Activated CD4-positive, alpha-beta T cell treated with anti-CD3 and anti-CD28 coated beads for 24 hours (primary cell): ENCODE data around the gene CD2.
"Not testable (repeated sequence)": the region's sequence is repeated elsewhere in the genome, so short reads cannot be mapped to it uniquely, and the experiment has no call there.

Experiments
- DNase-seq, 2 donors: peaks; one replicate each; pipeline ENCODE4 v3.0.0-alpha.2; 2020; ENCODE audit warnings: low read depth in 2 of 2

The CD2 gene

GRCh38 chr1:116731439-116731838 is 22.8 kb upstream of the CD2 start:
- DNase-seq: no peak

GRCh38 chr1:116732726-116733125 is 21.5 kb upstream of the CD2 start:
- DNase-seq: no peak

- no peak for DNase-seq
Measured at GRCh38 chr1:116733476-116734365, 20.5 kb upstream of the CD2 start.

DNA sequence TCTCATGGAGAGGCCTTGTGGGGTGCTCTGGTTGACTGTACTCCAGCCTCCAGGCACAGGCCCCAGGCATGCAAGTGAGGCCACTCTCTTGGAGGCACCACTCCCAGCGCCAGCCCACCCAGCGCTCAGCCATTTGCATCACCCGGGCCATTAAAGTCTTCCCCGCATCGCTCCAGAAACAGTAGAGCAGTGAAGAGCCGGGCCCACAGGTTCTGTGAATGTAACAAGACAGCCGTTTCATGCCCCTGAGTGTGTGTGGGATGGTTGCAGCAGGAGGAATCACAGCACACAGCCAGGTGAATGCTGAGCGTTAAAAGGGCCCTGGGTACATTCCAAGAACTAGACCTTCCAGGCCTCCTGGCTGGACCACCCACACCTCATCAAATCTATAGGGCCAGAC is 19.0 kb upstream of the CD2 start:
- no peak for DNase-seq

GRCh38 chr1:116737020-116737854 is 17.0 kb upstream of the CD2 start:
- peak in 1 of 2 donors; percentile 59 for DNase-seq

DNA sequence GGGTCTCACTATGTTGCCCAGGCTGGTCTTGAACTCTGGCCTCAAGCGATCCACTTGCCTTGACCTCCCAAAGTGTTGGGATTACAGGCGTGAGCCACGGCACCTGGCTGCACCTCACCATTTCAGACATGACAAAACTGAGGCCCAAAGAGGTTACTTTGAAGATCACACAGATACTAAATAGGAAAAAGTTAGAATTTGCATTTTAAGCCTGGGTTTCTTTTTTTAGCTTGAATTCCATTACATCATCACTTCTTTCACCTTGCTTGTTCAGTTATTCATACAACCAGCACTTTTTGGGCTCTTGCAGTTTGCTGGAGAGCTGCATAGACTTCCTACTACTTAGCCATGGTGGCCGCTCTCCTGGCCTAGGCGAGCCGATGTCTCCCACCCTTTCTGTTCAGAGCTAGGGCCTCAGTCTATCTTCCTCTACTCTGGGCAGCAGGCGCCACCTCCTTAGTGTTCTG is 16.3 kb upstream of the CD2 start:
- peak in 1 of 2 donors; percentile 39 for DNase-seq

GRCh38 chr1:116738673-116739370 is 15.4 kb upstream of the CD2 start:
- peak in 1 of 2 donors; percentile 55 for DNase-seq

DNA sequence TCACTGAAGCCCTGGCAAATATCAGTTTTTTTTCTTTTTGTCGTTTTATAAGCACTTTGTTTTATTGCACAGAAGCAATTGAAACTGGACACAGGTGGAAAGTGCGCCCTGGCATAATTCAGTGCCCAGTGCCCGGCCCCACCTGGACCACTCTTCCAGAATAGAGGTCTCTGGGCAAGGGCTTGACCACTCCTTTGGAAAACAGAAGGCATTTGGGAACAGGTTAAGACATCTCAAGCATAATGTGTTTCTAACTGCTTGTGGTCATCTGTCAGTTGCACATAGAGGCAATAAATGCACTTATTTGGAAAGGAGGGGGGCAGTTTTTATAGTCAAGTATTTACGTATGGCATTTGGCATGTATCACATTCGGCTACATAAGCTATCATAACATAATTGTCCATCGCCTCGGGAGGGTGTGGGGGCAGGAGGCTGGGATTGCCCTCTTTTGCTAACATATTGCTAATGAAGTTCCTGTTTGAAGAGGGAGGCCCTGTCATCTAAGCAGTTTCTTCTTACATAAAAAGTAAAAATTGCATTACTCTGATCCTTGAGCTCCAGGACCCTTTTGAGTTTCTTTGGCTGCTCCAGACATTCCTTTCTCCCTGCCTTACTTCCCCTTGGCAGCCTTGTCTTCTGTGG is 14.7 kb upstream of the CD2 start:
- DNase-seq: no peak

GRCh38 chr1:116740296-116740695 is 13.9 kb upstream of the CD2 start:
- DNase-seq: no peak

GRCh38 chr1:116740746-116741145 is 13.5 kb upstream of the CD2 start:
- DNase-seq: no peak

GRCh38 chr1:116741836-116742565 is 12.2 kb upstream of the CD2 start:
- DNase-seq: no peak

GRCh38 chr1:116743535-116743934 is 10.7 kb upstream of the CD2 start:
- DNase-seq: no peak

- DNase-seq: no peak
Measured at GRCh38 chr1:116748272-116748671, 6.0 kb upstream of the CD2 start.

DNA sequence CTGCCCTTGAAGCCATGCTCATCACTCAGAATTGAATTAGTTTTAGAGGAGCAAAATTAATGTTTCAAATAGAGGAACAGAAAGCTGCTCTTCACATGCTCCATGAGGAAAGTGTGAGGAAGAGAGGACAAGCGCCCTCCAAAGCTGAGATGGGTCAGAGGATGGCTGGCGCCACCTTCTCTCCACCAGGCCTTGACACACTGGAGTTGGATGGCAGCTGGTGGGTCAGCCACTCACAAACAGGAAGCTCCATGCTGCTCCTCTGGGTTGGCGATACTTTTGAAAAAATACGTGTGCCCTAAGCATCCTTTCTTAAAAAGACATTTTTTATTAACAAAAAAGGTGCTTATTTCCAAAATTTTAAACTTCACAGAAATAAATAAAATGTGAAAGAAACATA is 3.1 kb upstream of the CD2 start:
- no peak for DNase-seq

- no peak for DNase-seq
Measured at GRCh38 chr1:116751621-116752020, 2.6 kb upstream of the CD2 start.

- no peak for DNase-seq
Measured at GRCh38 chr1:116753312-116753711, 918 bp upstream of the CD2 start.

DNA sequence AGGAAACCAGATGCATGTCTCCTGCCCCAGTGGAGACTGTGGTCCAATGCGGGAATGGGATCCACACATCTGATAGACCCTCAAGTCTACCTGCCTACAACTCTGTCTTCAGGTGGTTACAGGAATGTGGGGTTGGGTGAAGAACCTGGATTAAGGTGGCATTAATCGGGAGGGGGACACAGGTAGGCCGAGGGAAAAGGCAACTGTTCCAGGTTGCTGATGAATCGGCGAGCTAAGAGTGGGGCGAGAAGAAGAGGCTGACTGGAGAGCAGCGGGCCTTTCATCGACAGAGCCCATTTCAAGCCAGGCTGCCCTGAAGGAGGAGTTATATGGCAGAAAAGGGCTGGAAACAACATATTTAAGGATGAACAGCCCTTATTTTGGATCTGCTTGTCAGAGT is 836 bp downstream of the CD2 start:
- DNase-seq: no peak

DNA sequence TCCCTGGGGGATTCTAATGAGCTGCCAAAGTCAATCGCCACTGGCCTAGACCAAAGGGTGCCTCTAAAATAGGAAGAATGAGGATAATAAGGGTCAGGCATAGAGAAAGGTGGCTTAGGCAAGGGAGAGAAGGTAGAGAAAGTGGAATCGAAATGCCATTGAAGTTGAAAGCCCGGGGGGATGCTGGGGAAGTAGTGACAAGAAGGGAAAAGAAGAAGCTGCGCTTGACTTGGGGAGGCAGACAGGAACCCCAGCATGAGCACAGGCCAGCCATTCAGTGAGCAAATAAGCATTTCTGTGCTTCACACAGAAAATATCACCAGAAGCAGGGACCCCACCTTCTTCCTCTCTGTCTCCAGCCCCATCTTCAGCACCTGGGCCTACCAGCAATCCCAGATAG is 1.5 kb downstream of the CD2 start:
- no peak for DNase-seq

GRCh38 chr1:116756092-116756491 is 1.9 kb downstream of the CD2 start:
- DNase-seq: not testable (repeated sequence)

- not testable (repeated sequence) for DNase-seq
Measured at GRCh38 chr1:116758456-116758815, 4.2 kb downstream of the CD2 start.

GRCh38 chr1:116759636-116760035 is 5.4 kb downstream of the CD2 start:
- DNase-seq: no peak
